GM06990 (cell line): Measurements from ENCODE around the gene PEX16.

ENCODE experiments used
- DNase-seq: peaks from one replicate; pipeline ENCODE4 v3.0.0-alpha.2; 2011; ENCODE audit not compliant: insufficient read length; ENCODE audit errors: extremely low read depth
- H3K27me3 ChIP-seq: replicated peaks from 2 replicates; pipeline ENCODE4 v1.6.0; 2011; ENCODE audit warnings: low read length; ENCODE audit not compliant: control insufficient read depth, insufficient read depth
- H3K36me3 ChIP-seq: 2 replicates; pipeline ENCODE4 v1.5.1; 2011; ENCODE audit warnings: low read length; ENCODE audit not compliant: control insufficient read depth, insufficient read depth
- H3K4me3 ChIP-seq: replicated peaks from 2 replicates; pipeline ENCODE4 v1.5.1; 2011; ENCODE audit warnings: low read depth, mild to moderate bottlenecking, control low read depth, low read length
- TF ChIP-seq, protein P1 (sequence below): IDR thresholded peaks from 2 replicates; pipeline ENCODE4 v1.5.1; 2011; ENCODE audit warnings: low read length, control low read depth, mild to moderate bottlenecking, inconsistent platforms; ENCODE audit not compliant: insufficient read depth, poor library complexity, severe bottlenecking

The PEX16 gene

GRCh38 chr11:45933846-45934579 lies 16.3 kb upstream of the PEX16 start:
- Histone ChIP-seq H3K4me3 (no peak overlapping the region), H3K36me3 (peaks cover 8% of the 10 kb centered on the region), H3K27me3 (no peaks in the 10 kb centered on the region)
- TF ChIP-seq, protein P1, sequence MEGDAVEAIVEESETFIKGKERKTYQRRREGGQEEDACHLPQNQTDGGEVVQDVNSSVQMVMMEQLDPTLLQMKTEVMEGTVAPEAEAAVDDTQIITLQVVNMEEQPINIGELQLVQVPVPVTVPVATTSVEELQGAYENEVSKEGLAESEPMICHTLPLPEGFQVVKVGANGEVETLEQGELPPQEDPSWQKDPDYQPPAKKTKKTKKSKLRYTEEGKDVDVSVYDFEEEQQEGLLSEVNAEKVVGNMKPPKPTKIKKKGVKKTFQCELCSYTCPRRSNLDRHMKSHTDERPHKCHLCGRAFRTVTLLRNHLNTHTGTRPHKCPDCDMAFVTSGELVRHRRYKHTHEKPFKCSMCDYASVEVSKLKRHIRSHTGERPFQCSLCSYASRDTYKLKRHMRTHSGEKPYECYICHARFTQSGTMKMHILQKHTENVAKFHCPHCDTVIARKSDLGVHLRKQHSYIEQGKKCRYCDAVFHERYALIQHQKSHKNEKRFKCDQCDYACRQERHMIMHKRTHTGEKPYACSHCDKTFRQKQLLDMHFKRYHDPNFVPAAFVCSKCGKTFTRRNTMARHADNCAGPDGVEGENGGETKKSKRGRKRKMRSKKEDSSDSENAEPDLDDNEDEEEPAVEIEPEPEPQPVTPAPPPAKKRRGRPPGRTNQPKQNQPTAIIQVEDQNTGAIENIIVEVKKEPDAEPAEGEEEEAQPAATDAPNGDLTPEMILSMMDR = no peak
- DNase-seq = no peak

DNA sequence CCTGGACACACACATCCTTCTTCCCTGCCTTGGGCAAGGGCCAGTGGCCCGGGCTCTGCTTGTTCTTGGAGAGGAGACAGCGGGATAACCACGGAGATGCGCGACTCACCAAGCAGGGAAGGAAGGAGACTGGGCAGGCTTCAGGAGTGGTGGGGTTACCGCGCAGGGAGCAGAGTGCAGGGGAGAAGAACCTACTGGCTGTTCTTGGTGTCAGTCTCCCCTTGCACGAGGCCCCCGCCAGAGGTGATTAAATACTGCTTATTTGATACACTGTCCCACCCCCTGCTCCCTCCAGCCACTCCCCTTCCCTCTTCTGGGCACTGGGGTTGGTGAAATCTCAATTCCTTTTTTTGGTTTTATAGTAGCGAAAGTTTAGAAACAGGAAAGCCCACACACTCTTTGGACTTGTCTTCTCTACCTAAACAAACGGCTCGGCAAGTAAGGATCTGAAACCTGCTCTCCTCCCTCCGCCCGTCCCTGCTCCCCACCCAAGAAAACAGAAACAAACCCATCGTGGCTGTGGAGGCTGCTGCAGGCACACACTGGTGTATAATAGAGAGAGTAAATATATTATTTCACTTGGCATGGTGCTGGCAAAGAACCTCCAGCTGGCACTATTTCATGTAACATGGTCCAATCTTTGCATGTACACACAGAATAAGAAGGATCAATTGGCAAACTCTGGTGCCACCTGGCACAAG lies 15.6 kb upstream of the PEX16 start:
- TF ChIP-seq, protein P1 = no peak
- no peak for DNase-seq
- Histone ChIP-seq H3K36me3 (peaks cover 8% of the 10 kb centered on the region), H3K4me3 (no peak overlapping the region), H3K27me3 (no peaks in the 10 kb centered on the region)

GRCh38 chr11:45932217-45932616 lies 14.5 kb upstream of the PEX16 start:
- Histone ChIP-seq H3K4me3 (no peak overlapping the region), H3K36me3 (peaks cover 8% of the 10 kb centered on the region), H3K27me3 (no peaks in the 10 kb centered on the region)
- no peak for DNase-seq
- TF ChIP-seq, protein P1 = no peak

DNA sequence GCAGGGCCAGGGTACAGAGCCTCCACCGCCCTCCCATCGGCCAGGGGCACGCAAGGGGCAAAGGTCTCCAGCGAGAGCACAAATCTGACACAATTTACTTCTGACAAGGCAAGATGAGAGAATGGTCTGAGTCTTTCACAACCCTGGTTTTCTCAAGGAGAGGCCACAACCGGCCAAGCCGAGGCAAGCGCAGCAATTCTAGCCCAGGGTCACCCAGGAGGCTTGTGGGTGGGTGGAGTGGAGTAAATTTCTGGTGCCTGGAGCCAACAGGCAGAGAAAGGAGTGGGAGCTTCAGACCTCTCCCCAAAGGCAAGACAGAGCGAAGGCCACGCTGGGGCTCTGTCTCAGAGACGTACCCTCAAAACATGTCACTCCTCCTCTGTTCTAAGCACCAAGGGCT lies 14.1 kb upstream of the PEX16 start:
- peaks cover 8% of the 10 kb centered on the region for H3K36me3 ChIP-seq

DNA sequence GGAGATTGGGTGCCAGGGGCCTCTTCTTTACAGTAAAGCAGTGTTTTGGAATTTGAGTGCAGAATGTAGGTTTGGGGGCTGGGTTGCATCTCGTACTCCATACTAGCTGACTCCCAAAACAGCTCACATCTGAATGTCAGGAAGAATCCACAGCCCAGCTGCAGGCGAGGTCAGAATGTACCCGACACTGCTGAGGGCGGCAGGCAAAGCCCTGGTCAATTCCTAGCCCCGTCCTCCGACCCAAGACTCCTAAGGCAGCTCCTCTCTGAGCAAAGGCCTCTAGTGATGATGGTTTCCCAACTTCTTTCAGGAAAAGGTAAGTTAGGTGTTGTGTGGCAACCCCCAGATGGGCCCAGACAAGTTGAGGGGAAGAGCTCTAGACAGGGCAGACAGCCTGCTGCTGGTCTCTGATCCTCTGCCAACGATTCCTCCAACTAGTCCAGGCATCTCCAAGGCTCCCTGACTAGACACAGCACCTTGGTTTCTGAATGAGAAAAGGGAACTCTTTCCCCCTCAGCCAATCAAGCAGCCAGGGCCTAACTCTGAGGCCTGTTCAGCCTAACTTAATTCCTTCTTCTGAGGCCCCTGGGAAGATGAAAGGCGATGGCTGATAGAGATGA lies 13.4 kb upstream of the PEX16 start:
- DNase-seq = no peak
- H3K4me3 ChIP-seq = no peak overlapping the region
- TF ChIP-seq, protein P1 = no peak
- H3K27me3 ChIP-seq = no peaks in the 10 kb centered on the region; the same call in 1 of the 2 replicates
- peaks cover 8% of the 10 kb centered on the region for H3K36me3 ChIP-seq

More for the DNA sequence above, 14.1 kb upstream of the PEX16 start:
- no peak for DNase-seq
- Histone ChIP-seq H3K27me3 (no peaks in the 10 kb centered on the region; the same call in 1 of the 2 replicates), H3K4me3 (no peak overlapping the region)
- TF ChIP-seq, protein P1 = no peak
